Activated T-cell treated with anti-CD3 and anti-CD28 coated beads for 24 hours (primary cell): ENCODE data around the gene FAM47C.
"Not testable (repeated sequence)": the region's sequence is repeated elsewhere in the genome, so short reads cannot be mapped to it uniquely, and the experiment has no call there.

ENCODE experiments used
- DNase-seq: peaks from one replicate; pipeline ENCODE4 v3.0.0-alpha.2; 2020; ENCODE audit warnings: low read depth

The FAM47C gene

GRCh38 chrX:37008182-37008581, at the start of gene FAM47C:
Gene FAM47C (plus strand): TSS chrX:37008366. CDS start chrX:37008411, 45 bp downstream.
- not testable (repeated sequence) for DNase-seq

GRCh38 chrX:36961590-36961989, 46.6 kb upstream of the FAM47C start:
- no peak for DNase-seq

- DNase-seq, result no peak
These were observed 44.9 kb upstream of the FAM47C start for GRCh38 chrX:36963069-36963808.

DNA sequence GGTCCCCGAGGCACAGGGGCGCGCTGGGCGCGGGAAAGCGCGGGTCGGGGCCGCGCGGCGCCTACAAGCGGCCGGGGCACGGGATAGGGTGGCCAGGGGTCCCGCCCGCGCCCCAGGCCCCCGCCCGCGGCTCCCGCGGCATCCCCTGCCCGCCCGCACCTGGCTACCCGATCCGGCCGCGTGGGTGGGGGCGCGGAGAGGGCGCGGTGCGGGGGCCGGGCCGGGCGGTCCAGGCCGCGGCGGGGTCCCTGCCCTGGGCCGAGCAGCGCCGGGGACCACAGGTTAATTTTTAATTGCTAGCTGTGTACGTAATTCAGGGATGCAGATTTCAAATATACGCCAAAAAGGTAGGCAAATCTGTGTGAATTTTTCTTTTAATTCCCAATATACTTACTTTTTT, 44.3 kb upstream of the FAM47C start:
- no peak for DNase-seq

DNA sequence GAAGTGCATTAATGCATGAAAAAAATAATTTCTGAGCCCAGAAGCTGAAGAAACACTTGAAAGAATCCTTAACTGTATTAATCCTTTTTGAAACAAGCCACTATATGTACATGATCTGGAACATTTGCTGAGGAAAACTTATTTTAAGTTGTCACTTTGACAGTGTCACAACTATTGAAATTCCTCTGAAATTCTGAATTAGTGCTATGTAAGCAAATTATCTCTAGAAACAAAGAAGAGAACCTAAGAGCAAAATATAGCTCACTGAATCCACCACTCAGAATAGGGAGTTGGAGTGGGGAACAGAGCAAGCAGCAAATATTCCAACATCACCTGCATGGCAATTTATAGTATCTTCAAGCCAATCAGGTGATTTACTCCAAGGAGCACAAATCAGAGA, 34.6 kb upstream of the FAM47C start:
- DNase-seq, result no peak

- no peak for DNase-seq
These were observed 33.3 kb upstream of the FAM47C start for GRCh38 chrX:36974911-36975310.

- no peak for DNase-seq
These were observed 29.3 kb upstream of the FAM47C start for GRCh38 chrX:36978886-36979285.

GRCh38 chrX:36983831-36984230, 24.3 kb upstream of the FAM47C start:
- no peak for DNase-seq

DNA sequence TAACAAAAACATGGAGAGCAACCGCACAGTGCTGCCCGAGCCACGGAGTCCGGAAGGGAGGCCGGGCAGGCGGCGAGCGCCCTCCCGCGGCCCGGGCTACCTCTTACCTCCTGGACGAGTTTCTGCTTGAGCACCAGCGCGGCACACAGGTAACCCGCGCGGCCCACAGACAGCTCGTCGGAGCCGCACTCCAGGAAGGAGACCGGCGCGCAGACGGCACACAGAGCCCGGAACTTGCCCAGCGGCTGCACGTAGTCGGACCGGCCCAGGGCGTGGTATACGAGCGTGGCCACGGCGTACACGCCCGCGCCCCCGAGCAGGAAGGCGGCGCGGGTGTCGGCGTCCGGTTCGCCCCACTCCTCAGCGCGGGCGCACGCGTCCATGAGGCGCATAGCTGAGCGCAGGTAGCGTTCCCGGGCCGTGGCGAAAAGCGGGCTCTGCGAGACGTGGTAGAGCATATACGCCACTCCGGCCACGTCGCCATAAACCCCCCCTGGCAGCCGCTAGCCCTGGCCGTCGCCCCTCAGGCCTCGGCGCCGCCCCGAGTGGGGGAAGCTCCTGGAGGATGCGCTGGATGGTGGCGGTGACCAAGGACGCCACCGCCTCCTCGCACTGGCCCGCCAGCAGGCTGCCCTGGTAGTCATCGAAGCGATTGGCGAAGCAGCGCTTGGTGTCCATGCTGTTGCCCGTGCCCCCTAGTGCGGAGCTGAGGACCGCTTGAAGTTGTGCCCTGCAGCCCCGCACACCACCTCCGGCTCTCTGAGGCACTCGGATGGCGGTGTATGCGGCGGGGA, 22.6 kb upstream of the FAM47C start:
- DNase-seq, result not testable (repeated sequence)

DNA sequence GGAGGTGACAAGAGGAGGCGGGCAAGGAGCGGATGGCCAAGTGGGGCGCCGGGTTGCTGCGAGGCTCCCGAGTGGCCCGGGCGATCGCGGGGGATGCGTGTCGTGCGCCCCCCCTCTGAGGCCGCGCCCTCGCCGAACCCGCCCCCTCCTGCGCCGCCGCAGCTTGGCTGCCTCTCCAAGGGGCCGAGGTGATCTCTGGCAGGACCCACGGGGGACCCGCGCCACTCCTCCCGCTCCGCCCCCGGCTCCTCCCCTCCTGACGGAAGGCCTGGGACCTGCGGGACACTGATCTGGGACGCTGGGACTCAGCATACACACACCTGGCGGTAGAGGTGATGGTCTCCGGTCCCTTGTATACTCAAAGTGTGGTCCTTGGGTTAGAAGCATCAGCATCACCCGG, 21.9 kb upstream of the FAM47C start:
- no peak for DNase-seq

DNA sequence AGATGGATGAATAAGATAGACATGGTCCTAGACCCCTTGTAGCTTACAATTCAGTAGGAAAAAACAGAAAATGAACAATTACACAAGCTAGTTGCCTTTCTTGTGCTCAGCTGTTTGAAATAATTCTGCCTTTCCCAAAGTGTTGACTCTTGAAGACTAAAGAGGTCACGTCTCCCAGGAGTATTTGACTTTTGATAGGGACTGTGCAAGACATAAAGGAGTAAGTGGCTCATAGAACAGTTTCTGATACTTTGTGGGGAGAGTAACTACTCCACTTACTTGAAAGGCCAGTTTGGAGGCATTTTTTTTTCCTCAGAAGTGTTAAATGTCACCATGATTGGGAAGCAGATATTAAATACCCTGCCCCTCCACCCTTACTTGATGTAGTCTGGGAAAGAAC, 21.0 kb upstream of the FAM47C start:
- not testable (repeated sequence) for DNase-seq

- no peak for DNase-seq
These were observed 8.0 kb upstream of the FAM47C start for GRCh38 chrX:37000140-37000539.

DNA sequence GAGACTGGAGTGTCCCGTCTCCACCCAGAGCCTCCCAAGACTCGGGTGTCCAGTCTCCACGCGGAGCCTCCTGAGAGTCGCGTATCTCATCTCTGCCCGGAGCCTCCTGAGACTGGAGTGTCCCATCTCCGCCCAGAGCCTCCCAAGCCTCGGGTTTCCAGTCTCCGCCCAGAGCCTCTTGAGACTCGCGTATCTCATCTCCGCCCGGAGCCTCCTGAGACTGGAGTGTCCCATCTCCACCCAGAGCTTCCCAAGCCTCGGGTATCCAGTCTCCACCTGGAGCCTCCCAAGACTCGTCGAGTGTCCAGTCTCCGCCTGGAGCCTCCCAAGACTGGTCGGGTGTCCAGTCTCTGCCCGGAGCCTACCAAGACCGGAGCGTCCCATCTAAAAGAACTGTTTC, 2.3 kb downstream of the FAM47C start:
- no peak for DNase-seq

DNA sequence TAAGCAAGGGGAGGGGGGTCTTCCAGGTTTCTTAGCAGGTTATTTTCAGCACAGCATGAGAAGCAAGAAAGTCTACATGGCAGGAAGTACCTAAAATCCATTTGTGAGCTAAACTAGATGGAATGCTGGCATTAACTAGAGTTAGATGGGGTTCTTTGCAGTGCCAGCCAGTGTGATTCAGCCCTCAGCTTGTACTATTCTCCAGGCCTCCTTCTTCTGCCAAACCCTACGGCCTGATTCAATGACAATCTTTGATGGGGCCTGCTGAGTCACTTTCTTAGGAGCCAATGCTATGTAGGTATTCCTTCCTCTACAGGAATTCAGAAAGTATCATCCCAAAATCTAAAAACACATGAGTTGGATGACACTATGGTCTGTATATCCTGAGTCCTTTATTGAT, 26.1 kb downstream of the FAM47C start:
- not testable (repeated sequence) for DNase-seq

GRCh38 chrX:37036674-37037220, 28.6 kb downstream of the FAM47C start:
- DNase-seq, result not testable (repeated sequence)

DNA sequence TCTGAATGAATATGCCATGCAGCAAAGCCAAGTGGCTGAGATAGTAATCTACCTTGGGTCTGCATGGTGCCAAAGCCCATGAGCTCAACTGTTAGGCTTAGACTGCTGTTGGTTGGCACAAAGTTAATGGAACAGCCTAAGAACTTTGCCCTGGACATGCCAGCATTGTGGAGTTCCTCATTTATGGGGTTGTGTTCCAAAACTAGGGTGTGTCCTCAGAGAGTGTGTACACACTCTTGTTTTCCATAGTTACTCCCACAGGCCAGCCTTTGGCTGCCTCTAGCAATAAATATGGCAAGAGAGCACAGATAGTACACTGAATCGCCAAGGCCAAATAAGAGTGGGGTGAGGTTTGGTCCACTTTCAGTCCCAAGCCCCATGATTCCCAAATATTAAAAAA, 30.6 kb downstream of the FAM47C start:
- DNase-seq, result not testable (repeated sequence)

DNA sequence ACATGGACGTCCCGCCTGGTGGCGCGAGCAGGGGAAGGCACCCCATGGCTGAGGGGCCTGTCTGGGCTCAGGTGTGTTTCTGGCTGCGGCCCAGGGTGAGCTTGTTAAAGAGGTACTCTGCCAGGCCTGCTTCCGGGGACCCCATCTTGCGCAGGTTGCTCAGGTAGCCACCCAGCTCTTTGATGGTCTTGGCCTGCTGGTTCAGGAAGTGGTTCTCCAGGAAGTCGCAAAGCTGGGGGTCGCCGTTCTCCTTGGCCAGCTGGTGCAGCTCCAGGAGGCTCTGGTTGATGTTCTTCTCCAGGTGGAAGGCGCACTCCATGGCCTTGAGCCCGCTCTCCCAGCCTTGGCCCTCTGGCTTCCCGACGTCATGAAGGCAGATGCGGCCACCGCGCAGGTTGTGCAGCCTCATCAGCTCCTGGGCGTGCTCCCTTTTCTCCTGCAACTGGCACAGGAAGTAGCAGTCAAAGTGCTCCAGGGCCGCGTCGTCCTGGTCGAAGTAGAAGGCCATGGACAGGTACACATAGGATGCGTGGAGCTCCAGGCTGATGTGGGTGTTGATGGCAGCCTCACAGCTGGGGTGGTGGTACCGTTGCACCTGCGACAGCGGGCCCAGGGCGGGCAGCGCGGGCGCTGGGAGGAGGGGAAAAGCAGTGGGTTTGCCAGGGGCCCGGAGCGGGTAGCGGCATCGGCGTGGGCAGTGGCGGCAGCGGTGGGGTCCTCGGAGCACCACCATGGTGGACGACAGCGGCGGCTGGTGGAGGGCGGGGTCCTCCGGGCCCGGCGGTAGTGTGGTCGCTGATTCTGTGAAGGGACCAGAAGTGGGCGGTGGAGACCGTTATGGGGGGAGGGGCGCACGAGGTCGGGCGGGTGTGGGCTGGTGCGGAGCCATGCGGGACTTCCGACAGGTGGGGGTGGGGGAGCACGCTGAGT, 35.1 kb downstream of the FAM47C start:
- DNase-seq, result not testable (repeated sequence)

GRCh38 chrX:37047776-37048175, 39.6 kb downstream of the FAM47C start:
- DNase-seq, result no peak

DNA sequence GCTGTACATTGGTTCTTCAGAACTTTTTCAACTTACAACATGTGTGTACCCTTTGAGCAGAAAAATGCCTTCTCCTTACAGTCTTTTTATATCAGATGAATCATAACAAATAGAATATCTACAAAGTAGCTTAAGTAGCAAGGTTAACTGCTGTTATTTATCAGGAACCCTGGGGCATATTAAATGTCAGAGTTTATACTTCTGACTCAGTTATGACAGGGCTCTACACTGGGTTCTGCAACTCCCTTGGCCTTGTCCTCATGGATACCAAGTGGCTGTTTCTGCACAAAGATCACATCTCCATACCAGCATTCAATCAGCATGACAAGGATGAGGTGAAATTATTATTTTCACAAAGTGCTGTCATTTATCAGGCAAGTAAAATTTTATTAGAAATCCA, 49.4 kb downstream of the FAM47C start:
- not testable (repeated sequence) for DNase-seq

- DNase-seq, result no peak
These were observed 52.8 kb downstream of the FAM47C start for GRCh38 chrX:37060999-37061398.
